Heart left ventricle (tissue), 16 donors: ENCODE results near the gene VASH2. TPM values are rescaled to one million over a fixed set of nuclear protein-coding genes. Genes with fewer than 3 reads are reported as not detected.

Source experiments
- ATAC-seq, 4 donors: fragments of 200-7000 bp; cut with Tn5 transposase; one replicate each; pipeline ENCODE4 v1.9.1; 2020 to 2022; ENCODE audit warnings: moderate library complexity in 4 of 4, mild to moderate bottlenecking in 3 of 4, moderate number of reproducible peaks in 1 of 4
- DNase-seq, 5 donors: peaks; one replicate each; pipeline ENCODE4 v3.0.0-alpha.2; 2020
- H3K27ac ChIP-seq, 12 donors: fragments of 200-600 bp; sonication (generic) in 4 of 12; one replicate each; pipeline versions ENCODE4 v1.5.0 to v1.8.0; 2016 to 2022; ENCODE audit warnings: mild to moderate bottlenecking in 2 of 12
- H3K27me3 ChIP-seq, 9 donors: fragments of 200-600 bp; sonication (generic) in 2 of 9; one replicate each; pipeline versions ENCODE4 v1.5.1 to v1.8.0; 2016 to 2022; ENCODE audit warnings: mild to moderate bottlenecking in 3 of 9
- H3K36me3 ChIP-seq, 9 donors: fragments of 200-600 bp; sonication (generic) in 2 of 9; one replicate each; pipeline versions ENCODE4 v1.5.0 to v1.8.0; 2018 to 2022; ENCODE audit warnings: mild to moderate bottlenecking in 2 of 9
- H3K4me1 ChIP-seq, 12 donors: fragments of 200-600 bp; sonication (generic) in 4 of 12; one replicate each; pipeline versions ENCODE4 v1.5.0 to v1.8.0; 2016 to 2022; ENCODE audit warnings: mild to moderate bottlenecking in 3 of 12
- H3K4me3 ChIP-seq, 12 donors: fragments of 200-600 bp; sonication (generic) in 4 of 12; one replicate each; pipeline versions ENCODE4 v1.5.0 to v1.8.0; 2017 to 2022; ENCODE audit warnings: mild to moderate bottlenecking in 9 of 12, moderate library complexity in 4 of 12
- H3K9me3 ChIP-seq, 12 donors: fragments of 200-600 bp; sonication (generic) in 4 of 12; one replicate each; pipeline versions ENCODE4 v1.5.0 to v1.8.0; 2016 to 2022; ENCODE audit warnings: mild to moderate bottlenecking in 1 of 12
- CTCF ChIP-seq, 12 donors: fragments of 200-600 bp; sonication (generic) in 4 of 12; IDR thresholded peaks; one replicate each; pipeline versions ENCODE4 v1.5.0 to v1.8.0; 2018 to 2022; ENCODE audit warnings: antibody characterized with exemption in 12 of 12, mild to moderate bottlenecking in 5 of 12
- POLR2A ChIP-seq, 2 donors: fragments of 450-650 bp; IDR thresholded peaks; one replicate each; pipeline ENCODE4 v1.6.1; 2017; ENCODE audit warnings: antibody characterized with exemption in 2 of 2, mild to moderate bottlenecking in 2 of 2, moderate library complexity in 2 of 2
- WGBS, 4 donors: extraction: QIAGEN DNeasy Blood & Tissue Kit in 2 of 4; methylation state at CpG; one replicate each; pipeline versions ENCODE4 v1.1.5 to v1.1.7; 2013 to 2018; 5-methylcytosine and 5-hydroxymethylcytosine counted together
- intact Hi-C, 10 donors: fragments of 100-400 bp; cut with DNase I; formaldehyde crosslinking; loops; one replicate each; pipeline versions ENCODE4 v1.11.1 to v1.14.2; 2022
- polyA plus RNA-seq, 2 donors: library from polyadenylated mRNA; stranded (reverse); fragments of 200-250 nt; gene quantifications; one replicate each; pipeline ENCODE4 v1.2.3, GENCODE V29; 2013
- total RNA-seq, 9 donors: library from RNA; depleted of rRNA in 2 of 9; stranded (reverse); fragments of >200 nt in 2 of 9; fragmentation: NEBNext Ultra II Directional in 3 of 9; extraction: Animal tissue kit (Norgen Biotek cat#: 25700) in 3 of 9; gene quantifications; one replicate each; pipeline versions ENCODE4 v1.1.0 to v1.2.4, GENCODE V29; 2016 to 2023
- donor health status: ischemic (EF 13 %, LVEDD 7.1; RV severe dilation, severe dysfunction).
- donor health status: healthy with polysubstance abuse.
- donor health status: DM: no; HTN: yes; CAD: no.
- donor health status: DM: no; HTN: no; CAD: no.
- donor health status: ischemic (EF 25% LVEDD 6.9; RV normal size, moderate dysfunction).
- donor health status: ischemic (EF 25% LVEDD 5.7; RV mildly dilated, moderate dysfunction).
- donor health status: healthy.
- donor health status: DM: yes; HTN: yes; CAD: no.
- donor health status: ischemic (EF 35%, LVEDD 5.7; RV mildly dilated, moderate dysfunction).
- donor health status: nonischemic (EF 11% LVEDD 7.7; RV severe dilation, severe dysfunction).
- donor health status: DM: yes; HTN: yes; CAD: no.
- donor health status: PGD.
- donor health status: ischemic (EF 29% LVEDD 5.4; RV normal size, mild dysfunction).
- donor health status: nonischemic (EF 23%, LVEDD 6.1; RV moderate dilation, normal function).

VASH2 gene
- total and polyA plus RNA-seq, 11 donors: 0.19 to 2.6 (median 0.53) TPM; not detected in 1

- ATAC-seq (peak in 2 of 4 donors; percentile 61 to 71), DNase-seq (peak in 4 of 5 donors; percentile 20 to 57 (median 44))
- no peak overlapping the region for H3K27ac ChIP-seq
- H3K4me1 ChIP-seq: peaks cover 0 to 14% (median 0%) of the 10 kb centered on the region in 12 donors
- no peaks in the 10 kb centered on the region for H3K36me3 ChIP-seq
- WGBS, 4 donors: 66 to 72% (median 70%) methylated on average over 11 to 13 of the region's 13 CpGs
- H3K27me3 ChIP-seq: peaks cover 0 to 9% (median 0%) of the 10 kb centered on the region in 9 donors
- no peaks in the 10 kb centered on the region for H3K9me3 ChIP-seq
- TF ChIP-seq CTCF (IDR thresholded peaks at IDR 0.05): peak in 6 of 12 donors; percentile 18 to 34 (median 27)
- TF ChIP-seq POLR2A (IDR thresholded peaks at IDR 0.05): no peak
- intact Hi-C loops: no loop called here
- H3K4me3 ChIP-seq: no peak overlapping the region
Measured at GRCh38 chr1:212915245-212916091, 34.9 kb upstream of the VASH2 start.

- peak overlapping the region in 8 of 12 donors; percentile 5 to 39 (median 33) for H3K4me3 ChIP-seq
- intact Hi-C loops: no loop called here
- no peak for TF ChIP-seq POLR2A (IDR thresholded peaks at IDR 0.05)
- no peak for TF ChIP-seq CTCF (IDR thresholded peaks at IDR 0.05)
- DNase-seq (peak; percentile 37 to 72 (median 54)), ATAC-seq (peak; percentile 47 to 85 (median 76))
- H3K27ac ChIP-seq: no peak overlapping the region
- H3K27me3 ChIP-seq: peaks cover 0 to 9% (median 0%) of the 10 kb centered on the region in 9 donors
- H3K36me3 ChIP-seq: no peaks in the 10 kb centered on the region
- peaks cover 0 to 14% (median 0%) of the 10 kb centered on the region in 12 donors for H3K4me1 ChIP-seq
- H3K9me3 ChIP-seq: no peaks in the 10 kb centered on the region
- 23 to 29% (median 27%) methylated on average over 22 to 23 of the region's 23 CpGs for WGBS, 4 donors
Measured at GRCh38 chr1:212916481-212917133, 33.7 kb upstream of the VASH2 start.

GRCh38 chr1:212917134-212917485, 33.2 kb upstream of the VASH2 start:
- TF ChIP-seq CTCF (IDR thresholded peaks at IDR 0.05) (no peak), POLR2A (IDR thresholded peaks at IDR 0.05) (no peak)
- H3K27ac ChIP-seq: no peak overlapping the region
- no peaks in the 10 kb centered on the region for H3K9me3 ChIP-seq
- DNase-seq (no peak), ATAC-seq (no peak)
- H3K4me3 ChIP-seq: peak overlapping the region in 4 of 12 donors; percentile 36 to 39 (median 37)
- WGBS, 4 donors: 66 to 74% (median 68%) methylated on average over 9 of the region's 9 CpGs
- peaks cover 0 to 9% (median 0%) of the 10 kb centered on the region in 9 donors for H3K27me3 ChIP-seq
- intact Hi-C loops: no loop called here
- peaks cover 0 to 14% (median 0%) of the 10 kb centered on the region in 12 donors for H3K4me1 ChIP-seq
- H3K36me3 ChIP-seq: no peaks in the 10 kb centered on the region

- intact Hi-C loops: no loop called here
- H3K36me3 ChIP-seq: no peaks in the 10 kb centered on the region
- no peak overlapping the region for H3K27ac ChIP-seq
- H3K4me1 ChIP-seq: peaks cover 0 to 14% (median 0%) of the 10 kb centered on the region in 12 donors
- TF ChIP-seq CTCF (IDR thresholded peaks at IDR 0.05) (no peak), POLR2A (IDR thresholded peaks at IDR 0.05) (no peak)
- no peak overlapping the region for H3K4me3 ChIP-seq
- H3K27me3 ChIP-seq: peaks cover 0 to 9% (median 0%) of the 10 kb centered on the region in 9 donors
- DNase-seq (no peak), ATAC-seq (no peak)
- 64 to 76% (median 70%) methylated on average over 5 of the region's 5 CpGs for WGBS, 4 donors
- no peaks in the 10 kb centered on the region for H3K9me3 ChIP-seq
Measured at GRCh38 chr1:212917858-212918257, 32.5 kb upstream of the VASH2 start.
